HG02884 (cell line): ENCODE measurements around the gene RAB2B.
A peak's percentile ranks its signal among the peaks of the same experiment; 100 is the strongest.

ENCODE experiments used
- ATAC-seq: cut with Tn5 transposase; IDR thresholded peaks from one replicate; pipeline ENCODE4 v1.9.1; 2021; ENCODE audit warnings: mild to moderate bottlenecking, moderate library complexity; ENCODE audit not compliant: unreplicated experiment

Gene RAB2B

DNA sequence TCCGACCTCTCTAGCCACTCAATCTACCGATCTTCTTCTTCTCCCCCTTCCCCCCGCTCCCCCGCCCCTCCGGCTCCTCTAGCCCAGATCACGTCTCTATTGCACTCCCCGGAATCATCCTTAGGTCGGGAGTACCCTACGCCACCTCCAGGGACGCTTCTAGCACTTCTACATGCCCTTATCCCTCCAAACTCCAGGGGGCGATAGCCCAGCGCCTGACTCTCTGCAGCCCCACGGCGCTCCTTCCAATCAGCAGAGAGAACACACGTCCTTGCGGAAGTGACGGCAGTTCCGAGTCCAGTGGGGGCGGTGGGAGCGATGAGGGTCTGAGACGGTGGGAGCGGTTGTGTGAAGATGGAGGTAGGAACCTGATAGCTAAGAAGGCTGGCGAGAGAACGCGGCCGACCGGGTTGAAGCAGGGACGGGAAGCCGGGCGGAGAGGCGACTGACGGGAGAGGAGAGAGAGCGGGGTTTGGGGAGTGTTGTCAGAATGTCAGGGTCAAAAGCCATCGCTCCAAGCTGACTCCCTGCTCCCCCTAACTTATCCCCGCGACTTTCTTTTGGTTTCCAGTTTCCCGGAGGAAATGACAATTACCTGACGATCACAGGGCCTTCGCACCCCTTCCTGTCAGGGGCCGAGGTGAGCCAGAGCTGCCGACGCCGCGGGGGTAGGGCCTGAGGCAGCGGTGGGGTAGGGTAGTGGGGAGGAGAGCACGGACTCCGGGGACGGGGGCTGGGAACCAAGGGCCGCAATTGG, at the start of gene RAB2B, which contains the start of gene TOX4:
RAB2B (minus strand) TSS at position 35 of the 757 bp plus-strand sequence. CDS start 87 bp downstream, outside the sequence.
TOX4 (plus strand) TSS at position 271 of the 757 bp plus-strand sequence; CDS start at position 355, 84 bp downstream.
- ATAC-seq, result peak; percentile 99

DNA sequence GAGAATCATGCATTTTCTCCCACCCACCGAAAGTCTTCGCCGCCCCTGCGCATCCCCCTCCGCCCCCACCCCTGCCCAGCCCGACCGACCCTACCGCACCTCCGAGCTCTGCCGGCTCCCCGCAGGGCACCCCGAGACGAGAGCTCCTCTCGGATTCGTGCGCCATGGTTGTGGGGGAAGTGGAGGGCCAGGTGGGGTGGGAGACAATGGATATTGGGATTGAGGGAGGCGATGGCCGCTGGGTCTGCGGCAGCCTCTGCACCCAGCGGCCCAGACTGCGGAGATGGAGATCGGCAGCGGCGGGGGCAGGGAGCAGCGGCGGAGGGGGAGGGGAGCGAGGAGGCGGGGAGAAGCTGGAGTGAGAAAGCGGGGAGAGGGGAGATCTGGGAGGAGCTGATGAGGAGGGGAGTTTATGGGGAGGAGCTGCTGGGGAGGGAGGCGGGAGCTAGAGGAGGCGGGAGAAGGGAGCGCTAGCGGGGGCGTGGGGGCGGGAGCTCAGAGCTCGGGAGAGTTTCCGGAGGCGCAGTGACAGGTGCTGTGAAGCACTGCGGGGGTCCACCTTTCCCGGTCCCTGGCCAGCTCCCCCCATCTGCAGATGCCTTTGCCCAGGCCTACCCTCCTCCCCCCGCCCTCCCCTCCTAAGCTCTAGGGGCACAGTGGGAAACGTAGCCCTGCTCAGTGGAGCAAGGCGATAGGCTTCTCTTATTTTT, 49.4 kb upstream of the RAB2B start, which contains the start of gene SALL2:
SALL2 (minus strand) TSS at position 385 of the 710 bp plus-strand sequence; CDS start at position 166, 219 bp downstream.
- no peak for ATAC-seq

DNA sequence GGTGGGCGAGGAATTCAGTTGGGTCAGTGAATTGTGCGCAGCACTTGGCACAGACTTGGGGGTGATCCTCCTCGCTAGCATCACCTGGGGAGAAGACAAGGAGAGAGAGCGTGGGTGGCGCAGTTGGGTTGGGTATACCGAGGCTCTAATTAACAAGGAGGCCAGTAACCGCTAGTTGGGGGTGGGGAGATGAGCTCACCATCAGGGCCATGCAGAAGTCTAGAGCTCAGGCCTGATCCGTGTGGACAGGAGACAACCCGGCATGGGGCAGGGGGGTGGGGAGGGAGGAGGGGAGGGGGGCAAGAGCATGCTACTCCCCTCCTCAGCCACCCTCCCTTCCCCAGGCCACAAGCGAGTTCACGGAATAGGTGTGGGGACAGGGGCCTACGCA, 48.8 kb upstream of the RAB2B start:
- no peak for ATAC-seq

DNA sequence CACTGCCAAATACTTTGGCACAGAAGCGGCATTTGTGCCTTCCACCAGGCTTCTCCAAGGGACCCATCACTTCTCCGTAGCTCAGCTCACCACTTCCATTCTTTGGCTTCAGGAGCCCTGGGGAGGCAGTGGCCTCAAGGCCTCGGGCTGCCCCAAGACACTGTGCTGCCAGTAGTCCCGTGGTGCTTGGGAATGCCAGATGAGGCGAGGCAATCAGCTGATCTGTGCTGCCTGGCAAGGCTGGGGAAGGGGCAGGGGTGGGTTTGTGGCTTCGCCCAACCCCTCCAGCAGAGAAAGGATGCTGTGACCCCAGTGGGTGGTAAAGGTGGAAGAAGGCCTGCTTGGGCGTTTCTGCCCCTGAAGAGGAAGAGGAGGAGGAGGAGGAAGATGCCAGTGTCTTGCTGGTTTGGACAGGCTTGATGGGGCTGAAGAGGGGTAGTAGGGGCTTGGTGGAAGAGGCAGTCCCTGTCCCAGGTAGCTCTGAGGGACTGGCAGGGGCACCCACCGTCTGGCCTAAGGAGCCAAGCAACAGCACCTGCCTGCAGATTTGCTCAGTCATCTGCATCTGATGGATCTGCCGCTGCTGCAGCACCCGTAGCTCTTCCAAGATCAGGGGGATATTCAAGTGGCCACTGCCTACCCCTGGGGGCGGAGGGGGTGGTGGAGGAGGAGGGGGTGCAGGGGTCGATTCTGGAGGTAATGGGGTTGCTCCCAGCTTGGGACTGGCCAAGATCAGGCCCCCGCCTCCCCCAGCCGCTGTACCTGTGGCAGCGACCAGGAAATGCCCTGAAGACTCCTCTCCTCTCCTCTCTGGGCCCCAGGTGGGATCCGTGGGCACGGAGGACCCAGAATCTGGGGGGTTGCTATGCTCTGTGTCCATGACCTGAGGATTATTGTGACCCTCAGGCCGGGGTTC, 48.1 kb upstream of the RAB2B start:
- no peak for ATAC-seq

DNA sequence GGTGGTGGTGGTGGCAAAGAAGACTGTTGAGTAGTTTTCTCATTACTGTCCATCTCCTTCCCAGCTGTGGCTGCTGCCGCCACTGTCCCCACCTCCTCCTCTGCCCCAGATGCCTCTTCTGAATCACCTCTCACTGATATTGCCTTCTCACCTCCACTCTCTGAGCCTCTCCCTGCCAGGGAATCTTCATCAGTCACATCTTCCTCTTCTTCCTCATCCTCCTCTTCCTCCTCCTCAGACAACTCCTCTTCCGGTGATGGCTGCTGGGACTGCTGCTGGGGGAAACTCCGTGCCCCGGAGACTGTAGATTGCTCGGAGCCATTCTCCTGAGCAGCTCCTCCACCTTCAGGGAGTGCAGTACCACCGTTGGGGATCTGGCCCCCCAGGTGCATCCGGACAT, 46.4 kb upstream of the RAB2B start:
- no peak for ATAC-seq

DNA sequence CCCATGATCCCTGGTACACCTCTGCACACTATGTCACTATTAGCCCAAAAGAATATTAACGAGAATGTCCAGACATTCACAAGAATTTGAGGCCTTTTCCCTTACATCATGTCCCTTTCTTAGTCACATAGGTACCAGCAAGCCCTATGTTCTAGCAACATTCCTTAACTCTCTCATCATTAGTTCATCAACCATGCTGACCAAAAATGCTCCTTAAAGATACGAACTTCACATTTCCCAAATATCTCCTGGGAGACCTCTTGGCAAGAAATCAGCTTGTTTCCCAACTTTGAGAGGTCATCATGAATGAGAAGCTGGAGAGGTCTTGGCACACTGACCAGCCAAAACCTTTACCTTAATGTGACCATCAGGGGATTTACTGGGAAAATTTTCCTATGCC, 44.7 kb upstream of the RAB2B start:
- no peak for ATAC-seq

DNA sequence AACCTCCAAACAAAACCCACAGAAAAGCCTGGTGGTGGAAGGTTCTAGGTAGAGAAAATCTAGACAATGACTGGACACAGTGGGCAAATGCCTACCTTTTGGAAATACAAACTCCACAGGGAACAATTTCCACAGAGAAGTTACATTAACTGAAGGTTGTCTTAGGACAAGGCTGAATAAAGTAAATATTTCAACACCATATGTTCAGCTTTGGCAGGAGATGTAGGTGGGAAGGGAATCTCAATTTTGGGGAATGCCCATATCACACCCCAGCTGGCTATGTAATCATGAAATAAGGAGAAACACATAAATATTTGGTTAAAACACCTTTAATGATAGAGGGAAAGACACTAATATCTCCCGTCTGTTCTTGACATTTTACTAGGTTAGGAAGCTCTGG, 44.0 kb upstream of the RAB2B start:
- no peak for ATAC-seq

DNA sequence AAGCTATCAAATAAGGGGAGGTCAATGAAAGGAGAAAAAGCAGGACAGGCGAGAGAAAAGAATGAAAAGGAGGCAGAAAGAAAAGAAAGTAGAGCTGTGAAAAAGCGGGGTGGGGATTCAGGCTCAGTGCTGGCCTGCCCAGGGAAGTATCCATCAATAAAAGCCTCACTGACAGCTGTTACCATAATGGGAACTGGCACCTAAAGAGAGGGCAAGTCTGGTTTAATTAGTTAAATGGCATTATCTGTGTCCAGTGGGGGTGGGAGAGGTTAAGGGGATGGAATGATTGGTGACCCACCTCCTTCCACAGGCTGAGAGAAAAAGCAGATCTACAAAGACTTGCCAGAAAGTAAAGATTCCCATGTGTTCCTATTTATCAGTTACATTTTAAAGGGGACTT, 42.0 kb upstream of the RAB2B start:
- no peak for ATAC-seq

DNA sequence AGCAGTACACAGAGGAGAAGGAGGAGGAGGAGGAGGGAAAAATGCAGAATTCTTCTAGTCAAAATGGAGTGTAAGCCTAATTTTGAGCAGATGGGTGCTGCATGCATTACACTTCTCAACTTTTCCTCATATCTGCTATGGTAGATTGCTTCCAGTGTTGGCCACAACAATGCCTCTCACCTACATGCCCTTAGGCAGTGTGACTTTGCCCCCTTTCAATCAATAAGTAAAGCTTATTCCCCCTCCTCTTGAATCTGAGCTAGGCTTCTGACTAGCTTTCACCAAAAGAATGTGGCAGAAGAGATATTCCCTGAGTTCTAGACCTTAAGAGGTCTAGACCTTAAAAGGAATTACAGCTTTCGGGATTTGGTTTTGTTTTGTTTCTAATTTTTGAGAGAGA, 37.6 kb upstream of the RAB2B start:
- no peak for ATAC-seq

DNA sequence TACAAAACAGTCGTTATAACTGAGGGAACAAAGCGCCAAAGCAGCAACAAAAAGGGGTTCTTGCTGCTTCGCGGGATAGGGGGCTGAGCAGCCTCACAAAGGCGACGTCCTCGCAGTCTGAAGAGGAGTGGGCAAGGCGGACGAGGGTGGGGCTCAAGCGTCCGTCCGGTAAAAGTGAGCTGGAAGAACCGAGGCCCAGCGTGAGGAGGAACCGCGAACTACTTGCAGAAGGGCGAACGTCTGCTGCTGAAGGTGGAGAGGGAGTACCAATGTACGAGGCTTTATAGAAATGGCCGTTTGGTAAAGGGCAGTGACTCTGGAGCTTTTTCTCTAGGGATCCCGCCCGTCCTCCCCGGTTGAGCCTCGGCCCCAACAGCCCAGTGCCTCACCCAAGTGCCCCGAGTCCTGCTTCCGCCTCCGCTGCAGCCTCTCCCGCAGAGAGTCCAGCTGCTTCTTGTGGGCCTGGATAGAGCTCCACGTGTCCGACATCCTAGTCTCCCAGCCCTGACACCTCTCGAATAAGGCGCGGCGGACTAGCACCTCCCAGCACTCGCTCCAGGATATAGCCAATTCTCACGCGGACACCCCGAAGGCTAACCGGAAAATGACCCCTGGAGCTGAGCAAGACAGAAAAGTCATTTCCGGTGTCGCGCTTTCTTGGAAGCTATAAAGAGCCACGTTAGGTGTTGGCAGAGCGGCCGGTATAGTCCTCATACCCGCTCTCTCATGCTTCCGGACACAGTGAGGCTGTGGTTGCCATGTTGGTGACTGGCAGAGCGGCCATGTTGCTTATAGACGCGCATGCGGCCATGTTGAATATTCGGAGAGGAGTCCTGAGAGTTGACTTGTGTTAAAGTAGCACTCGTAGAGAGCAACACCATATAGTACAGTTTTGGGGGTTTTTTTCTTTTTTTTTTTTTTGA, 34.2 kb upstream of the RAB2B start, which contains the start of gene METTL3:
METTL3 (minus strand) TSS at position 606 of the 923 bp plus-strand sequence; CDS start at position 489, 117 bp downstream.
- peak; percentile 98 for ATAC-seq

DNA sequence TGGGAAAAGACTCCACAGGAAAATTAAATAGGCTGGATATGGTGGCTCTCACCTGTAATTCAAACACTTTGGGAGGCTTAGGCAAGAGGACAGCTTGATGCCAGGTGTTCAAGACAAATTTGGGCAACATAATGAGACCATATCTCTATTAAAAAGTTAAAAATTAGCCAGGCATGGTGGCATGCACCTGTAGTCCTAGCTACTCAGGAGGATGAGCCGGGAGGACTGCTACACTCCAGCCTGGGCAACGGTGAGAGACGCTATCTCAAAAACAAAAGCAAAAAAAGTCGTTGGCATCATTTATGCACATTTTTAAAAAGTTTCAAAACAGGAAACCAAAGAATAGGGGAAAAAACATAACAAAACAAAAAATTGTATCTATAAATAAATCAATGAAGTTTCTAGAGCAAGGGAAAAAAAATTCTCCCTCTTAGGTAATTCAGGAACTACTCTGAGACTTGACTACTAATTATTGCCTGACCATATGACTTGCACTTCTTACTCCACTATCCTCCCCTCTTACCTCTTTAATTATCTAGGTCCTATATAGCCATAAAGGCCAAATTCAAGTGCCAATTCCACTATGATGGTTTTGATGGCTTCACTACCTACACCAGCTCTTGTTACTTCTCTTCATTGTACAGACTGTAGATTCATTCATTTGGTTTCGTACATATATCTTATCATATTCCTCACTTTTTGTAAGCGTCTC, 32.8 kb upstream of the RAB2B start:
- no peak for ATAC-seq

DNA sequence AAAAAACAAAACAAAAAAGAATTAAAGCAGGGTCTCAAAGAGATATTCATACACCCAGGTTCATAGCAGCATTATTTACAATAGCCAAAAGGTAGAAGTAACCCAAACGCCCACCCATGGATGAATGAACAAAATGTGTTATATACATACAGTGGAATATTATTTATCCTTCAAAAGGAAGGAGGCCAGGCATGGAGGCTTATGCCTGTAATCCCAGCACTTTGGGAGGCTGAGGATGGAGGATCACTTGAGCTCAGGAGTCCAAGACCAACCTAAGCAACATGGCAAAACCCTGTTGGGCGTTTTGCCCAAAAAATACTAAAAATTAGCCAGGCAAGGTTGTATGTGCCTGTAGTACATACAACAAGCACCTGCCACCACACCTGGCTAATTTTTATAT, 29.8 kb upstream of the RAB2B start:
- no peak for ATAC-seq

DNA sequence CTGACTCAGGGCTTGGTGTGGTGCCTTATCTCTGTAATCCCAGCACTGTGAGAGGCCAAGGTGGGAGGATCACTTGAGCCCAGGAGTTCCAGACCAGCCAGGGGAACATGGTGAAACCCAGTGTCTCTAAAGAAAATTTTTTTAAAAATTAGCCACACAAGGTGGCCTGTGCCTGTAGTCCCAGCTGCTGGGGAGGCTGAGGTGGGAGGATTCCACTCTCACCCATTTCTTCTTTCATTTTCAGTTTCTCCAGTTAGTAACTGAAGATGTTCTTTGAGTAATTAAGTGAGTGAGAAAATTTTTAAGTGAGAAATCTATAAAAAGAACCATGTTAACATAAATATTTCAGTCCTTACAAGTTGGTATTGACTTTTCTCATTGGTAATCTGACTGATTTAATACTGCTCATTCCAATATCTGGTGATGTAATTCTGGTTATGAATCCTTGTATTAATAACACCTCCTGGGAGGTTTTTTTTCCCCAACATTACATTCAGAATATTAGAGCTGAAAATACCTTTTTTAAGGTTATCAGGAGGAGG, 28.3 kb upstream of the RAB2B start:
- ATAC-seq, result peak; percentile 85

DNA sequence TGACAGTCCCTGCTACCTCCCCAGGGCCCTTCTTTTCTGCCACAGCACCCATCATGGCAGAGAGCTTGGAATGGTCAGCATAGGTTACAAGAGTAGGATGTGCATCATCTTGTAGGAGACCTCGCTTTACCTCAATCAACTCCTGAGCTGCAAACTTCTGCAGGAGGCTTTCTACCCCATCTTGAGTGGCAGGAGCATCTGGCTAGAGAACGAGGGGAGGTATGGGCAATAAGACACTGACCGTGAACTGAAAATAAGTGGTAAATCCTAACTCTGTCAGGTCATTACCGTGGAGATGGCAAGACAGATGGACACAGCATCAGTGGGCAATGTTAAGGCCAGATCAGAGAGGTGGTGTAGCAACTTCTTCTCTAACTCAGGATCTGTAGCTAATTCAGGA, 26.6 kb upstream of the RAB2B start:
- ATAC-seq, result no peak

DNA sequence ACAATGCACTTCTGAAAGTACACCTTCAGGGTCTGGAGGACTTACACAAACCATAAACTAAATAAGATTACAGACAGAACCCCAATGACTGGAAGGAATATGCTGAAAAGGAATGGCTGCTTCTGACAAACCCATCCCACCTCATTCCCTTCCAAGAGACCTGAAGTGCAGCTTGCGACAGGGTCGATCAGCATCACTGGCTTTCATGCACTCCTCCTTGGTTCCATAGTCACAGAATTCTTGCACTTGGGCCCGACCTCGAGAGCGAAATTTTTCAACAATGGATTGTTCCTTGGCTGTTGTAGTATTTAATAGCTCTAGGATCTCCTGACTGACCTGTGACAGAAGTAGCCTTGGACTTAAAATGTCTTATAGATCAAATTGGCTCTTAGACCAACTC, 24.8 kb upstream of the RAB2B start:
- no peak for ATAC-seq

DNA sequence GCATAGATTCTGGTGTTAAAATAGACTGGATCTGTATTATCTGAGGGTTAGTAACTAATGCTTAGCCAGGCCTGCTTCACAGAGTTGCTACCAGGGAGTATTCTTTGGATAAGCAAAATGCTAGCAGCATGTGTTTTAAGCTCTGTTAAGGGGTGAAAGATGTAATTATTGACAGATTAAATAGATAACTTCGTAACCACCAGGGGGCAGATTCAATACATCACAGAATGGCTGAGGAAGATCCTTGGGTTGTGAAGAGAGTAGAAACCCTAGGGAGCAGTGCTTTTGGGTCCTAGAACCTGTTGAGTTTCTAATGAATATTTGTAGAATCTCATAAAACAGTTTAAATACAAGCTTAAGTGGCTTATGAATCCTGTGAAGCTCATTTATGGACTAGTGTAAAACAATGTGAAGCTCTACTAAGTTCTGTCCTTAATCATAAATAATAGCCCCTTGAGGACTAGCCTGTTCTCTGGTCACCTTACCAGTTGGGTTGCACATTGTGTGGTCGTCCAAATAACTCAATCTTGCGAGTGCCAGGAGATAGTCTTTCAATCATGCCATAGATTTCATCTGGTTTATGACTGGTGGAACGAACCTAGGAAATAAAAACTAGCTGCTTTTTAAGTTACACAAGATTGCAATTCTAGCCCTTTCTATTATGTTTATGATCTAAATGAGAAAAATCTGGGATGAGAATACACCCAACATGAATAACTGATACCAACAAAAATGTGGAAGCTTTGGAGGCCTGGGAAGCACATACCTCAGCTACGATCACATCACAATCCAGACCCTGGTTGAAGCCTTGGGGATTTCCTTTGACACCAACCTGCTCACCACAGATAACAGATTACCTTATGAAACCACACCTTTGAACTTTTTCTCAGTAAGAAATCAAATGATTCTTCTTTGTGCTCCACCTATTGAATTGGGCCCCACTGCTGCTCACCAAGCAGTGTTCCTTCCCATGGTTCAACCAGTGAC, 22.1 kb upstream of the RAB2B start:
- ATAC-seq, result no peak

DNA sequence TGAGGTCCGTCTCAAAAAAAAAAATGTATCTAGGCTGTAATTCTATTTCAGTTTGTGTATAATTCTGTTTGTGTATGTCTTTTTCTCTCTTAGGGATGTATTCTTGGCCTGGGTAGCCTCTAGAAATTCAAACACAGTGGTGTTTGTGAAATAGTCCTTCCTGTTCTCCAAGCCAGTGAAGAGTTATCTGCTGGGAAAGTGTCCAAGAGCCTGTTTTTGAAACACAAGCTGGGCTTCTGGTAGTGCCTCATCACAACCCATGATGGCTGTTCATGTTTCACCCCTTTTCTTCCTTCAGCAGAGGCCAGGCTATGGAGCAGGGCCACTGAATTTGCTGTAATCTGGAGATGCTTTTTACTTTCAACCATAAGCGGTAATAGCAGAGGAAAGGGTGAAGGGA, 19.7 kb upstream of the RAB2B start:
- ATAC-seq, result no peak
